ENCODE results near the gene DYNC1I1. TPM values are rescaled to one million over a fixed set of nuclear protein-coding genes. Genes with fewer than 3 reads are reported as not detected.
A peak's percentile ranks its signal among the peaks of the same experiment; 100 is the strongest.

DYNC1I1 gene
- total and polyA plus RNA-seq, 2 experiments from 2014 or later, result 0.53 to 1.4 TPM

DNA sequence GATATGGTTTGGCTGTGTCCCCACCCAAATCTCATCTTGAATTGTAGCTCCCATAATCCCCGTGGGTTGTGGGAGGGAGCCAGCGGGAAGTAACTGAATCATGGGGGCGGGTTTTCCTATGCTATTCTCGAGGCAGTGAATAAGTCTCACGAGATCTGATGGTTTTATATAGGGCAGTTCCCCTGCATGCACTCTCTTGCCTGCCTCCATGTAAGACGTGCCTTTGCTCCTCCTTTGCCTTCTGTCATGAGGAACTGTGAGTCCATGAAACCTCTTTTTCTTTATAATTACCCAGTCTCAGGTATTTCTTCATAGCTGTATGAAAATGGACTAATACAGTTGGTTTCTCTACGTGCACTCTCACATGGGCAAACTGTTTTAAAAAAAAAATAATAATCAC, 341.8 kb downstream of the DYNC1I1 start:
- no peaks in the 10 kb centered on the region for H3K9me2 ChIP-seq (ENCODE audit: insufficient read depth)
- H3F3A ChIP-seq (ENCODE audit: insufficient read depth), result no peaks in the 10 kb centered on the region
- H3K4me2 ChIP-seq (ENCODE audit: unreplicated experiment), result no peak overlapping the region
- TF ChIP-seq EZH2phosphoT487 (IDR thresholded peaks at IDR 0.05; ENCODE audit: insufficient read depth, low read depth), result no peak
- no peak for TF ChIP-seq EZH2 (IDR thresholded peaks at IDR 0.05; ENCODE audit: insufficient read depth, poor library complexity, severe bottlenecking)
- H4K20me1 ChIP-seq (ENCODE audit: insufficient read depth), result no peaks in the 10 kb centered on the region
- no peak overlapping the region for H2AFZ ChIP-seq
- no peak overlapping the region for H3K27ac ChIP-seq
- H3K36me3 ChIP-seq (ENCODE audit: low read depth), result no peaks in the 10 kb centered on the region
- no peaks in the 10 kb centered on the region for H3K79me2 ChIP-seq (ENCODE audit: insufficient read depth)
- H3K9me3 ChIP-seq (ENCODE audit: low read depth), result no peaks in the 10 kb centered on the region
- no peaks in the 10 kb centered on the region for H3K27me3 ChIP-seq (replicated peaks; ENCODE audit: insufficient read depth)
- WGBS, 2 experiments (ENCODE audit: low coverage in 1 of 2, low lambda C conversion rate in 2 of 2, missing lambda C conversion rate in 2 of 2), result 60 to 64% methylated on average over 7 of the region's 7 CpGs
- no peak overlapping the region for H3K4me3 ChIP-seq
- H3K4me1 ChIP-seq (ENCODE audit: insufficient read depth), result no peaks in the 10 kb centered on the region
- no peak overlapping the region for H3K9ac ChIP-seq
- in situ Hi-C loops (cut with MboI), result no loop called here
- DNase-seq, result no peak

DNA sequence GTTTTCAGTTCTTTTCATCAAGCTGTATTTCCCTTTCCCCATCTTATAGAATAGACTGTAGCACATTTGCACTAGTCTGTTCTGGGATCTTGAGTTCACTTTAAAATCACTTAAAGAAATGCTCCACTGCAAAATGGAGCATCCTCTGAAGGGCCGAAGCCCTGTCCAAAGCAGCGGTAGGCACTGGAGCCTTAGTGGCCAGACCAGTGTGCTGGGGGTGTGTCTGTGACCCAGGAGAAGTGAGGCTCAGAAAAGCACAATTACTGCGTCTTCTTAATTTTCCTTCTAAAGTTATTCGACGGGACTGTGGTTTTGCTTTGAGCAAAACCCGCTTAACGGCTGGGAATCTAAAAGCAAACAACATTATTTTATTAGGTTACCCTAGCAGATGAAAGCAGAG, 343.8 kb downstream of the DYNC1I1 start:
- no peaks in the 10 kb centered on the region for H3K36me3 ChIP-seq (ENCODE audit: low read depth)
- H3K4me1 ChIP-seq (ENCODE audit: insufficient read depth), result no peaks in the 10 kb centered on the region
- no peaks in the 10 kb centered on the region for H3F3A ChIP-seq (ENCODE audit: insufficient read depth)
- H3K79me2 ChIP-seq (ENCODE audit: insufficient read depth), result no peaks in the 10 kb centered on the region
- no peak for DNase-seq
- no peak overlapping the region for H3K9ac ChIP-seq
- no peak overlapping the region for H2AFZ ChIP-seq
- H3K9me2 ChIP-seq (ENCODE audit: insufficient read depth), result no peaks in the 10 kb centered on the region
- no peaks in the 10 kb centered on the region for H3K27me3 ChIP-seq (replicated peaks; ENCODE audit: insufficient read depth)
- no peaks in the 10 kb centered on the region for H3K9me3 ChIP-seq (ENCODE audit: low read depth)
- H3K4me2 ChIP-seq (ENCODE audit: unreplicated experiment), result no peak overlapping the region
- WGBS, 2 experiments (ENCODE audit: low coverage in 1 of 2, low lambda C conversion rate in 2 of 2, missing lambda C conversion rate in 2 of 2), result 96 to 97% methylated on average over 7 of the region's 7 CpGs
- H3K27ac ChIP-seq, result no peak overlapping the region
- TF ChIP-seq EZH2 (IDR thresholded peaks at IDR 0.05; ENCODE audit: insufficient read depth, poor library complexity, severe bottlenecking), result no peak
- no peak for TF ChIP-seq EZH2phosphoT487 (IDR thresholded peaks at IDR 0.05; ENCODE audit: insufficient read depth, low read depth)
- H4K20me1 ChIP-seq (ENCODE audit: insufficient read depth), result no peaks in the 10 kb centered on the region
- H3K4me3 ChIP-seq, result no peak overlapping the region
- in situ Hi-C loops (cut with MboI), result no loop called here

DNA sequence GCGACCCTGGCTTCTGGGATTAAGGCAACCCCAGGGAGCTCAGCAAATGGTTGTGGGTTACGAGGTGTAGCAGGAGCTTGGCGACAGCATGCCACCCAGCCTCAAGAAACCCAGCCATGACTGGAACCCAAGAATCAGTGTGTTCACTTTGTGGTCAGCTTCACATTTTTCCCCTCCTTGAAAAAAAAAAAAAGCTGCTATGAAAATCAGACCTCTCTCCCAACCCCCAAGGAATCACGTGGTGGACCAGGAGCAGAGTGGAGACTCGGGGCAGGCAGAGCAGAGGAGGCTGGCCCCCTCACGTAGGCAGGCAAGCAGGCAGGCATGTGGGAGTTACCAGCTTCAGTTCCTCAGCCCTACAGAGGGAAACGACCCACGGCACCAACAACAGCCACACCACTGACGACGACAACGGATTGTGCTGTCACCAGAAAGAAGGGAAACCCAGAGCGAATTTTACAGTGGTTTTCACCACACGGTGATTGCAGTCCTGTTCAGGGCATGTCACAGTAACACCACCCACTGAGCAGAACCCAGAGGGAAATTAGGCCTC, 346.2 kb downstream of the DYNC1I1 start:
- in situ Hi-C loops (cut with MboI), result no loop called here
- TF ChIP-seq EZH2phosphoT487 (IDR thresholded peaks at IDR 0.05; ENCODE audit: insufficient read depth, low read depth) (no peak), EZH2 (IDR thresholded peaks at IDR 0.05; ENCODE audit: insufficient read depth, poor library complexity, severe bottlenecking) (no peak)
- Histone ChIP-seq H3K27me3 (replicated peaks; ENCODE audit: insufficient read depth) (no peaks in the 10 kb centered on the region), H3K4me3 (no peak overlapping the region), H3K79me2 (ENCODE audit: insufficient read depth) (no peaks in the 10 kb centered on the region), H3K4me1 (ENCODE audit: insufficient read depth) (no peaks in the 10 kb centered on the region), H3K9me2 (ENCODE audit: insufficient read depth) (no peaks in the 10 kb centered on the region), H3K27ac (no peak overlapping the region), H3K36me3 (ENCODE audit: low read depth) (no peaks in the 10 kb centered on the region), H3F3A (ENCODE audit: insufficient read depth) (no peaks in the 10 kb centered on the region), H3K9ac (no peak overlapping the region), H2AFZ (no peak overlapping the region), H3K9me3 (ENCODE audit: low read depth) (no peaks in the 10 kb centered on the region), H3K4me2 (ENCODE audit: unreplicated experiment) (no peak overlapping the region), H4K20me1 (ENCODE audit: insufficient read depth) (no peaks in the 10 kb centered on the region)
- WGBS, 2 experiments (ENCODE audit: low coverage in 1 of 2, low lambda C conversion rate in 2 of 2, missing lambda C conversion rate in 2 of 2), result 95 to 97% methylated on average over 11 to 13 of the region's 13 CpGs
- DNase-seq, result no peak

DNA sequence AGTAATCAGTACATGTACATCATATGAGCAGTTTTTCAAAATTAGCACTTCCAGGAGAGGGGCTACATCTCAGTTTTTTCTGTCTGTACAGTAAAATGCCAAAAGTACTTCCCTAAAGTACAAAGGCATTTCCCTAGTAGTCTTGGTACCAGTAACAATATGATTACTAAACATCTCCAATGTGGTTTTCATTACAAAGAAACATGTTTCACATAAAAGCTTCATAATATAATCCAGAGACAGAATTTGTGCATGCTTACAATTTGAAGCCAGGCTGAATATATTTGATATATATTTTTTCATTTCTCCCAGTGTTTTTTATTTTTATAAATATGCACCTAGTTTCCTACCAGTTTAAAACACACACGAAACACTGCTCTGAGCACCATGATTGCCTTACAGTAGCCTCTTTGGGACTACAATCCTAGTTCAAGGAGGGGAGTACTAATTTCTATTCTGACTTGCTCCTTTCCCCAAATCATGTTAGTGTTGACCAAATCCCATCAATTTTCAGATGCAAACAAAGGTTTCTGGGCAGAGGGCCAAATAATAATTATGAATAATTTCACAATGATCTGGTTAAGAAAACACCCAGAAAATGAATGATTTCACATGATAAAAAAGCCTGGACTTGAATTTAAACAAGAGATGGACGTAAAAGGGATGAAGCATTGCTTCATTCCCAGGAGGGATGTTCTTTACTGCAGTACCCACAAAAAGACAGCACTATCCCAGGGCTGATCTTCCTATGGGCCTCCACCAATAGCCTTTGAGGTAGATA, 348.3 kb downstream of the DYNC1I1 start:
- in situ Hi-C loops (cut with MboI), result no loop called here
- no peaks in the 10 kb centered on the region for H3F3A ChIP-seq (ENCODE audit: insufficient read depth)
- H3K27ac ChIP-seq, result no peak overlapping the region
- H3K36me3 ChIP-seq (ENCODE audit: low read depth), result no peaks in the 10 kb centered on the region
- no peak overlapping the region for H2AFZ ChIP-seq
- no peaks in the 10 kb centered on the region for H3K9me2 ChIP-seq (ENCODE audit: insufficient read depth)
- H3K4me3 ChIP-seq, result no peak overlapping the region
- H3K4me2 ChIP-seq (ENCODE audit: unreplicated experiment), result no peak overlapping the region
- no peaks in the 10 kb centered on the region for H3K27me3 ChIP-seq (replicated peaks; ENCODE audit: insufficient read depth)
- H4K20me1 ChIP-seq (ENCODE audit: insufficient read depth), result no peaks in the 10 kb centered on the region
- H3K79me2 ChIP-seq (ENCODE audit: insufficient read depth), result no peaks in the 10 kb centered on the region
- no peak overlapping the region for H3K9ac ChIP-seq
- 43 to 72% methylated on average over 2 of the region's 2 CpGs for WGBS, 2 experiments (ENCODE audit: low coverage in 1 of 2, low lambda C conversion rate in 2 of 2, missing lambda C conversion rate in 2 of 2)
- H3K4me1 ChIP-seq (ENCODE audit: insufficient read depth), result no peaks in the 10 kb centered on the region
- H3K9me3 ChIP-seq (ENCODE audit: low read depth), result no peaks in the 10 kb centered on the region
- peak; percentile 9 for DNase-seq
- no peak for TF ChIP-seq EZH2 (IDR thresholded peaks at IDR 0.05; ENCODE audit: insufficient read depth, poor library complexity, severe bottlenecking)
- no peak for TF ChIP-seq EZH2phosphoT487 (IDR thresholded peaks at IDR 0.05; ENCODE audit: insufficient read depth, low read depth)
